ENCODE results near the gene CEP112. TPM values are rescaled to one million over a fixed set of nuclear protein-coding genes. Genes with fewer than 3 reads are reported as not detected.
A peak's percentile ranks its signal among the peaks of the same experiment; 100 is the strongest.

CEP112 gene
- total RNA-seq, 1 experiment from 2014 or later = 5.4 TPM

GRCh38 chr17:66228887-66229782 is 37.2 kb upstream of the CEP112 start, which contains the start of gene APOH:
Gene APOH, minus strand, starts transcription at chr17:66229415. Its CDS starts 36 bp downstream, at chr17:66229379.
- peaks cover 27% of the 10 kb centered on the region for H3K4me1 Mint-ChIP-seq (ENCODE audit: low read depth, unreplicated experiment)
- DNase-seq = peak; percentile 7
- no peaks in the 10 kb centered on the region for H3K27me3 Mint-ChIP-seq (ENCODE audit: unreplicated experiment)
- no TSS peak for BruUV-seq (replicated peaks)
- no peak for TF ChIP-seq CTCF (IDR thresholded peaks at IDR 0.05; ENCODE audit: unreplicated experiment)
- intact Hi-C loops (cut with micrococcal nuclease; ENCODE audit: unreplicated experiment) = no loop called here
- CTCF ChIA-PET = no interaction called here
- H3K9me3 Mint-ChIP-seq (ENCODE audit: low read depth, unreplicated experiment) = no peaks in the 10 kb centered on the region
- H3K36me3 Mint-ChIP-seq (ENCODE audit: insufficient read depth, unreplicated experiment) = no peaks in the 10 kb centered on the region
- no peak within 1 kb of the TSS for H3K27ac Mint-ChIP-seq (ENCODE audit: unreplicated experiment)
- no peak within 1 kb of the TSS for H3K4me3 Mint-ChIP-seq (ENCODE audit: low read depth, unreplicated experiment)

GRCh38 chr17:66227212-66228045 is 35.5 kb upstream of the CEP112 start:
- intact Hi-C loops (cut with micrococcal nuclease; ENCODE audit: unreplicated experiment) = no loop called here
- no TSS peak for BruUV-seq (replicated peaks)
- Mint-ChIP-seq H3K27me3 (ENCODE audit: unreplicated experiment) (peaks cover 7% of the 10 kb centered on the region), H3K36me3 (ENCODE audit: insufficient read depth, unreplicated experiment) (no peaks in the 10 kb centered on the region), H3K4me1 (ENCODE audit: low read depth, unreplicated experiment) (peaks cover 20% of the 10 kb centered on the region), H3K4me3 (ENCODE audit: low read depth, unreplicated experiment) (no peak overlapping the region), H3K27ac (ENCODE audit: unreplicated experiment) (no peak overlapping the region), H3K9me3 (ENCODE audit: low read depth, unreplicated experiment) (no peaks in the 10 kb centered on the region)
- DNase-seq = no peak
- CTCF ChIA-PET = no interaction called here
- TF ChIP-seq CTCF (IDR thresholded peaks at IDR 0.05; ENCODE audit: unreplicated experiment) = no peak

GRCh38 chr17:66222798-66223350 is 30.9 kb upstream of the CEP112 start:
- Mint-ChIP-seq H3K9me3 (ENCODE audit: low read depth, unreplicated experiment) (no peaks in the 10 kb centered on the region), H3K4me3 (ENCODE audit: low read depth, unreplicated experiment) (no peak overlapping the region), H3K27ac (ENCODE audit: unreplicated experiment) (no peak overlapping the region), H3K36me3 (ENCODE audit: insufficient read depth, unreplicated experiment) (no peaks in the 10 kb centered on the region), H3K4me1 (ENCODE audit: low read depth, unreplicated experiment) (no peaks in the 10 kb centered on the region), H3K27me3 (ENCODE audit: unreplicated experiment) (peaks cover 28% of the 10 kb centered on the region)
- CTCF ChIA-PET = no interaction called here
- no TSS peak for BruUV-seq (replicated peaks)
- no peak for TF ChIP-seq CTCF (IDR thresholded peaks at IDR 0.05; ENCODE audit: unreplicated experiment)
- DNase-seq = no peak
- intact Hi-C loops (cut with micrococcal nuclease; ENCODE audit: unreplicated experiment) = no loop called here

- intact Hi-C loops (cut with micrococcal nuclease; ENCODE audit: unreplicated experiment) = no loop called here
- Mint-ChIP-seq H3K9me3 (ENCODE audit: low read depth, unreplicated experiment) (no peaks in the 10 kb centered on the region), H3K4me1 (ENCODE audit: low read depth, unreplicated experiment) (no peaks in the 10 kb centered on the region), H3K27me3 (ENCODE audit: unreplicated experiment) (peaks cover 28% of the 10 kb centered on the region), H3K4me3 (ENCODE audit: low read depth, unreplicated experiment) (no peak overlapping the region), H3K27ac (ENCODE audit: unreplicated experiment) (no peak overlapping the region), H3K36me3 (ENCODE audit: insufficient read depth, unreplicated experiment) (no peaks in the 10 kb centered on the region)
- CTCF ChIA-PET = no interaction called here
- TF ChIP-seq CTCF (IDR thresholded peaks at IDR 0.05; ENCODE audit: unreplicated experiment) = no peak
- DNase-seq = no peak
- BruUV-seq (replicated peaks) = no TSS peak
Observed at GRCh38 chr17:66221755-66222530, 30.0 kb upstream of the CEP112 start.

Data from Calu3 (cell line).